ENCODE data around the gene RBPJL.

RBPJL gene

DNA sequence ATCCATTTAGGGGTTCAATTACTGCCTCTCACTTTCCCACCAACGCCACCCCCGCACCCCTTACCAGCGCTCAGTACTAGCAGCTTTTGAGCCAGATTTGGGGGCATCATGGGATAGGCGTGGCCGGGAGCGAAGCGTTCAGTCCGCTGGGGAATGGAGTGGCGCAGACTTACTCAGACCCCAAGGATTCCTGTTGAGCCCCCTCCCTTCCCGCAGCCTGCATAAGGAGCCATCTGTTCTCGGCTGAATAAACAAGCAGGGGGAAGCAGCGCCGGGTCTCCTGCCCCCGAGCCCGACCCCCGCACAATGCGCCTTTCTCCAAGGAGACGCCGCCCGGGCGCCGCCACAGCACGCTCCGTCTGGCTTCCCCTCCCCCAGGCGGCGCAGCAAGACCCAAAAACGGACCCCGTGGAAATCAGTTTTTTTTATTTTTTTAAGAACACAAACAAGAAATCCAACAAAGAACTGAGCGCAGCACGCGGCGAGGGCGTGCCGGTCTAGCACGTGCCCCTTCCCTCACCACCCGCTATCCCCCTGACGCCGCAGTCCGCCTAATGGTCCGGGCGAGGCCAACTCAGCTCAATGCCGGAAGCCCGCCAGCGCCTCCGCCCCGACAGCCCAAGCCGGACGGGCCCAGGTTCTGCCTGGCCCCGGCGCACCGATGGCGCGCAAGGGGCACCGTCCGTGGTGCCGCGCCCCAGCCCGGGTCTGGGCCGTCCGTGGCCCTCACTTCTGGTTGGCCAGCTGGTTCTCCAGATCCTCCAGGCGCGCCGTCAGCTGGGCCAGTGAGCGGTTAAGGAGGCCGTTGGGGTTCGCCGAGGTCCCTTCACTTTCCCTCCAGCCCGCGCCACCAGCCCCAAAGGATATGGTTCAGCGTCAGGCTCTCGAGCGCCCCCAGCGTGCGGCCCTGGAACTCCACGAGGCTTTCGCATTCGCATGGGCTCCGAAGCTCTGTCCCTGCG lies 13.3 kb upstream of the RBPJL start:
- no peak overlapping the region for H3K27ac ChIP-seq (ENCODE audit: poor library complexity, severe bottlenecking)
- DNase-seq (ENCODE audit: low spot score) = peak; percentile 92
- TF ChIP-seq, protein P1, sequence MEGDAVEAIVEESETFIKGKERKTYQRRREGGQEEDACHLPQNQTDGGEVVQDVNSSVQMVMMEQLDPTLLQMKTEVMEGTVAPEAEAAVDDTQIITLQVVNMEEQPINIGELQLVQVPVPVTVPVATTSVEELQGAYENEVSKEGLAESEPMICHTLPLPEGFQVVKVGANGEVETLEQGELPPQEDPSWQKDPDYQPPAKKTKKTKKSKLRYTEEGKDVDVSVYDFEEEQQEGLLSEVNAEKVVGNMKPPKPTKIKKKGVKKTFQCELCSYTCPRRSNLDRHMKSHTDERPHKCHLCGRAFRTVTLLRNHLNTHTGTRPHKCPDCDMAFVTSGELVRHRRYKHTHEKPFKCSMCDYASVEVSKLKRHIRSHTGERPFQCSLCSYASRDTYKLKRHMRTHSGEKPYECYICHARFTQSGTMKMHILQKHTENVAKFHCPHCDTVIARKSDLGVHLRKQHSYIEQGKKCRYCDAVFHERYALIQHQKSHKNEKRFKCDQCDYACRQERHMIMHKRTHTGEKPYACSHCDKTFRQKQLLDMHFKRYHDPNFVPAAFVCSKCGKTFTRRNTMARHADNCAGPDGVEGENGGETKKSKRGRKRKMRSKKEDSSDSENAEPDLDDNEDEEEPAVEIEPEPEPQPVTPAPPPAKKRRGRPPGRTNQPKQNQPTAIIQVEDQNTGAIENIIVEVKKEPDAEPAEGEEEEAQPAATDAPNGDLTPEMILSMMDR (IDR thresholded peaks at IDR 0.05; ENCODE audit: poor library complexity, severe bottlenecking) = peak; percentile 100
- peak overlapping the region; percentile 45 for H3K4me3 ChIP-seq (ENCODE audit: severe bottlenecking)
- ATAC-seq (ENCODE audit: low read depth) = peak; percentile 76
- no peaks in the 10 kb centered on the region for H3K36me3 ChIP-seq (ENCODE audit: low read depth)
- no peaks in the 10 kb centered on the region for H3K9me3 ChIP-seq (ENCODE audit: severe bottlenecking)
- no peaks in the 10 kb centered on the region for H3K27me3 ChIP-seq (ENCODE audit: insufficient read depth, poor library complexity, severe bottlenecking)
- no peaks in the 10 kb centered on the region for H3K4me1 ChIP-seq (ENCODE audit: insufficient read depth, poor library complexity, severe bottlenecking)

DNA sequence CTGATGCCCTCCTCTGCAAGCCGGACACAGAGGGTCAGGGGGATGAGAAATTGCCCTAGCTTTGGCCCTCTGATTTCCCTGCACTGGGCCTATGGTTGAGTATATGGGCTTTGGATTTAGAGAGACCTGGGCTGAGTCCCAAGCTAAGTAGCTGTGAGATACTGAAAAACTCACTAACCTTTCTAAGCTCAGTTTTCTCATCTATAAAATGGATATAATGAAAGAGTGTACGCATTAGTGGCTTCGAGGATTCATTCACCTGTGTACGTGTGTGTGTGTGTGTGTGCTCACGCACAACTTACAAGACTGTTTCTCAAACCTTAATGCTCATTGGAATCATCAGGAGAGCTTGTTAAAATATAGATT lies 12.7 kb upstream of the RBPJL start:
- Histone ChIP-seq H3K4me3 (ENCODE audit: severe bottlenecking) (peak overlapping the region; percentile 45), H3K36me3 (ENCODE audit: low read depth) (no peaks in the 10 kb centered on the region), H3K4me1 (ENCODE audit: insufficient read depth, poor library complexity, severe bottlenecking) (no peaks in the 10 kb centered on the region), H3K27me3 (ENCODE audit: insufficient read depth, poor library complexity, severe bottlenecking) (no peaks in the 10 kb centered on the region), H3K27ac (ENCODE audit: poor library complexity, severe bottlenecking) (no peak overlapping the region), H3K9me3 (ENCODE audit: severe bottlenecking) (no peaks in the 10 kb centered on the region)
- TF ChIP-seq, protein P1 (IDR thresholded peaks at IDR 0.05; ENCODE audit: poor library complexity, severe bottlenecking) = peak; percentile 99
- no peak for ATAC-seq (ENCODE audit: low read depth)
- DNase-seq (ENCODE audit: low spot score) = no peak

DNA sequence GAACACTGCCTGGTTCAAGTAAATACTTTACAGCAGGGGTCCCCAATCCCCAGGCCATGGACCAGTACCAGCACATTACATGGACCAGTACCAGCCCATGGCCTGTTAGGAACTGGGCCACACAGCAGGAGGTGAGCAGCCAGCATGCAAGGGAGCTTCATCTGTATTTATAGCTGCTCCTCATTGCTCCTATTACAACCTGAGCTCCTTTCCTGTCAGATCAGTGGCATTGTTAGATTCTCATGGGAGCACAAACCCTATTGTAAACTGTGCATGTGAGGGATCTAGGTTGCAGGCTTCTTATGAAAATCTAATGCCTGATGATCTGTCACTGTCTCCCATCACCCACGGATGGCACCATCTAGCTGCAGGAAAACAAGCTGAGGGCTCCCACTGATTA lies 12.0 kb upstream of the RBPJL start:
- no peak for ATAC-seq (ENCODE audit: low read depth)
- no peaks in the 10 kb centered on the region for H3K27me3 ChIP-seq (ENCODE audit: insufficient read depth, poor library complexity, severe bottlenecking)

DNA sequence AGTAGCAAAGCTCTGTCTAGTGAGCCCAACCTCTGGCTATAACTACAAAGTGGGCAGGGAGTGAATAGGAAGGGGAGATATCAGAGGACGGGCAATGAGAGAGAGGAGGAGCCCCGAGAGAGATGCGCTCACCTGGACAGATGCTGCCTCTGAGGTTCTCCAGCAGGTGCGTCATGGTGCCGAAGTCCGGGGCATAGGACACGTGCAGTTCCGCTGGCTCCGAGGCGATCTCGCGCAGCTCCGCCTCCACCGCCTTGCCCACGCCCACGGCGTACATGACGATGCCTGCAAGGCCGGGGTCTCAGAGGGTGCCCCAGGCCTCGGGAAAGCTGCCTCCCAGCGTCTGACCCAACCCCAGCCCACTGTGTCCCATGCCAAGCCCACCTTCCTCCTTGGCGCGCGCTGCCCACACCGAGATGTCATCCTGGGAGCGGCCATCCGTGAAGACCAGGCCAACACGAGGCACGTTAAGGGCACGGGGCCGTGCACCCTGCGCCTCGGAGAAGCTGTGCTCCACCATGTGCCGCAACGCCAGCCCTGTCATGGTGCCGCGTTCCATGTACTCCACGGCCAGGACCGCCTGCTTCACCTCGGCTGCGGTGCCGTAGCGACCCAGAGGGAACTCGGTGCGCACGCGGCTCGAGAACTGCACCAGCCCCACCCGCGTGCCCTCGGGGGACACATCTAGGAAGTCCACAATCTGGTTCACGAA lies 8.7 kb upstream of the RBPJL start:
- H3K27ac ChIP-seq (ENCODE audit: poor library complexity, severe bottlenecking) = no peak overlapping the region
- H3K27me3 ChIP-seq (ENCODE audit: insufficient read depth, poor library complexity, severe bottlenecking) = no peaks in the 10 kb centered on the region
- no peaks in the 10 kb centered on the region for H3K9me3 ChIP-seq (ENCODE audit: severe bottlenecking)
- no peaks in the 10 kb centered on the region for H3K4me1 ChIP-seq (ENCODE audit: insufficient read depth, poor library complexity, severe bottlenecking)
- H3K36me3 ChIP-seq (ENCODE audit: low read depth) = no peaks in the 10 kb centered on the region
- DNase-seq (ENCODE audit: low spot score) (peak; percentile 84), ATAC-seq (ENCODE audit: low read depth) (no peak)
- TF ChIP-seq, protein P1 (IDR thresholded peaks at IDR 0.05; ENCODE audit: poor library complexity, severe bottlenecking) = no peak
- no peak overlapping the region for H3K4me3 ChIP-seq (ENCODE audit: severe bottlenecking)

More for the DNA sequence above, 12.0 kb upstream of the RBPJL start:
- Histone ChIP-seq H3K36me3 (ENCODE audit: low read depth) (no peaks in the 10 kb centered on the region), H3K9me3 (ENCODE audit: severe bottlenecking) (no peaks in the 10 kb centered on the region), H3K27ac (ENCODE audit: poor library complexity, severe bottlenecking) (no peak overlapping the region), H3K4me1 (ENCODE audit: insufficient read depth, poor library complexity, severe bottlenecking) (no peaks in the 10 kb centered on the region), H3K4me3 (ENCODE audit: severe bottlenecking) (no peak overlapping the region)
- DNase-seq (ENCODE audit: low spot score) = peak; percentile 43
- TF ChIP-seq, protein P1 (IDR thresholded peaks at IDR 0.05; ENCODE audit: poor library complexity, severe bottlenecking) = no peak
